Endothelial cell of umbilical vein (primary cell): ENCODE data around the gene SLC22A25. TPM values are rescaled to one million over a fixed set of nuclear protein-coding genes. Genes with fewer than 3 reads are reported as not detected.

Source experiments
- BruUV-seq: library from RNA; stranded (reverse); fragments of 400-500 nt; replicated peaks from 2 replicates; lab custom pipeline; 2021; lab: Mats Ljungman, UMichigan
- CTCF ChIA-PET: fragments of 300-600, 350-600 bp; sonication (Branson Sonifier 250); formaldehyde crosslinking; loops from one replicate; lab custom pipeline; 2021; ENCODE audit warnings: antibody characterized with exemption, inconsistent platforms; lab: Charles Lee
- POLR2A ChIA-PET: fragments of 300-600, 350-600 bp; sonication (Branson Sonifier 250); formaldehyde crosslinking; loops from one replicate; lab custom pipeline; 2021; ENCODE audit warnings: antibody characterized with exemption, inconsistent platforms; lab: Charles Lee
- DNase-seq: peaks from one replicate; pipeline ENCODE4 v3.0.0-alpha.2; 2011; ENCODE audit warnings: low read depth, low spot score
- FAIRE-seq: peaks from 2 replicates; lab custom pipeline; 2011; peaks lifted over from hg19 to GRCh38; lab: Jason Lieb, UNC
- H2AFZ ChIP-seq: 2 replicates; pipeline ENCODE4 v1.6.0; 2012; ENCODE audit warnings: low read depth, low read length, control low read depth, inconsistent platforms
- H3K27ac ChIP-seq: 2 replicates; pipeline ENCODE4 v1.5.1; 2011; ENCODE audit warnings: low read depth, mild to moderate bottlenecking, control low read depth, low read length, moderate library complexity; ENCODE audit not compliant: insufficient read depth
- H3K27me3 ChIP-seq, 2 experiments: 2 replicates each; pipeline versions ENCODE4 v1.6.0 to v1.6.1; 2011; ENCODE audit warnings: low read length in 2 of 2, mixed read lengths in 1 of 2; ENCODE audit not compliant: control insufficient read depth in 2 of 2, insufficient read depth in 2 of 2
- H3K36me3 ChIP-seq, 2 experiments: 2 replicates in 1 of 2; 3 replicates in 1 of 2; pipeline ENCODE4 v1.5.1; 2011; ENCODE audit warnings: low read length in 2 of 2, mild to moderate bottlenecking in 1 of 2, moderate library complexity in 1 of 2; ENCODE audit not compliant: control insufficient read depth in 2 of 2, insufficient read depth in 2 of 2; ENCODE audit errors: extremely low read depth in 1 of 2
- H3K4me1 ChIP-seq: 3 replicates; pipeline ENCODE4 v1.5.1; 2011; ENCODE audit warnings: mild to moderate bottlenecking, low read length; ENCODE audit not compliant: control insufficient read depth, insufficient read depth; ENCODE audit errors: extremely low read depth
- H3K4me2 ChIP-seq: 2 replicates; pipeline ENCODE4 v1.6.1; 2011; ENCODE audit warnings: low read length, control low read depth, mixed read lengths; ENCODE audit not compliant: insufficient read depth
- H3K4me3 ChIP-seq, 3 experiments: fragments of 200-600 bp in 1 of 3; sonication (generic), shearing (Covaris generic) in 1 of 3; replicated peaks in 1 of 3; 2 replicates each; pipeline ENCODE4 v1.5.1; 2011 to 2016; ENCODE audit warnings: control low read depth in 3 of 3, low read length in 3 of 3, mild to moderate bottlenecking in 2 of 3, inconsistent platforms in 1 of 3, low read depth in 1 of 3, moderate library complexity in 1 of 3; ENCODE audit not compliant: insufficient read depth in 1 of 3
- H3K79me2 ChIP-seq: 2 replicates; pipeline ENCODE4 v1.6.0; 2012; ENCODE audit warnings: low read length, inconsistent platforms; ENCODE audit not compliant: control insufficient read depth, insufficient read depth
- H3K9ac ChIP-seq: replicated peaks from 2 replicates; pipeline ENCODE3; 2011; ENCODE audit warnings: low read length, control low read depth; ENCODE audit not compliant: insufficient read depth; ENCODE audit errors: extremely low read depth
- H3K9me1 ChIP-seq: replicated peaks from 3 replicates; pipeline ENCODE4 v1.6.0; 2011; ENCODE audit warnings: mild to moderate bottlenecking, low read length; ENCODE audit not compliant: control insufficient read depth, insufficient read depth; ENCODE audit errors: extremely low read depth
- H3K9me3 ChIP-seq: replicated peaks from 2 replicates; pipeline ENCODE4 v1.5.1; 2012; ENCODE audit warnings: low read length, inconsistent platforms; ENCODE audit not compliant: control insufficient read depth, insufficient read depth
- H4K20me1 ChIP-seq: replicated peaks from 2 replicates; pipeline ENCODE3; 2011; ENCODE audit warnings: mild to moderate bottlenecking, low read length; ENCODE audit not compliant: control insufficient read depth, insufficient read depth; ENCODE audit errors: extremely low read depth
- CTCF ChIP-seq, 2 donors: IDR thresholded peaks; 1 replicate in 1 of 2; 2 replicates in 1 of 2; pipeline ENCODE4 v1.5.1; 2011; ENCODE audit warnings: low read length in 2 of 2, mild to moderate bottlenecking in 2 of 2, moderate library complexity in 2 of 2, control low read depth in 1 of 2, inconsistent platforms in 1 of 2, low read depth in 1 of 2; ENCODE audit not compliant: insufficient read depth in 1 of 2; ENCODE audit errors: extremely low read depth in 1 of 2
- EZH2 ChIP-seq: IDR thresholded peaks from 2 replicates; pipeline ENCODE4 v1.6.1; 2012; ENCODE audit warnings: borderline replicate concordance, low read depth, mild to moderate bottlenecking, moderate library complexity, low read length, inconsistent platforms; ENCODE audit not compliant: severe bottlenecking
- FOS ChIP-seq: IDR thresholded peaks from 2 replicates; pipeline ENCODE4 v1.6.1; 2011; ENCODE audit warnings: mild to moderate bottlenecking, low read length, moderate library complexity, borderline replicate concordance; ENCODE audit not compliant: insufficient read depth
- GATA2 ChIP-seq: IDR thresholded peaks from 2 replicates; pipeline ENCODE4 v1.7.0; 2011; ENCODE audit warnings: low read depth, mild to moderate bottlenecking, moderate library complexity, mixed read lengths, low read length; ENCODE audit not compliant: insufficient read length, insufficient read depth
- JUN ChIP-seq: IDR thresholded peaks from 2 replicates; pipeline ENCODE4 v1.6.1; 2011; ENCODE audit warnings: borderline replicate concordance, low read depth; ENCODE audit not compliant: insufficient read length, insufficient read depth
- MAX ChIP-seq: IDR thresholded peaks from 2 replicates; pipeline ENCODE4 v1.6.1; 2011; ENCODE audit not compliant: insufficient read depth, insufficient read length
- MYC ChIP-seq: IDR thresholded peaks from one replicate; pipeline ENCODE4 v1.6.1; 2011; ENCODE audit warnings: mild to moderate bottlenecking, low read depth, low read length
- POLR2A ChIP-seq: IDR thresholded peaks from 2 replicates; pipeline ENCODE4 v1.6.1; 2012; ENCODE audit warnings: low read depth, mild to moderate bottlenecking, control low read depth, low read length
- POLR2AphosphoS5 ChIP-seq: IDR thresholded peaks from 2 replicates; pipeline ENCODE4 v1.6.1; 2012; ENCODE audit warnings: low read depth, mild to moderate bottlenecking, control low read depth, low read length, moderate library complexity; ENCODE audit not compliant: insufficient read depth
- dilution Hi-C: fragments of 300-500 bp; cut with MboI; formaldehyde crosslinking; loops from one replicate; pipeline ENCODE4 v1.15.0; 2019; ENCODE audit warnings: low sequenced_read_pairs; ENCODE audit not compliant: extremely low pct_ligation_motif_present
- intact Hi-C: fragments of 100-400 bp; cut with micrococcal nuclease; formaldehyde crosslinking; loops from one replicate; pipeline ENCODE4 v1.10.0; 2022
- polyA plus RNA-seq, 4 experiments: library from polyadenylated mRNA; depleted of rRNA in 3 of 4; stranded (reverse) in 3 of 4; unstranded in 1 of 4; fragments of >200 nt; gene quantifications; 2 replicates each; pipeline versions ENCODE4 v1.2.1 to v1.2.3, GENCODE V29; 2011 to 2012; ENCODE audit warnings: missing spikeins in 1 of 4
- total RNA-seq: library from RNA; stranded (reverse); gene quantifications from 2 replicates; pipeline ENCODE4 v1.2.3, GENCODE V29; 2021

SLC22A25 gene
- total and polyA plus RNA-seq, 2 donors (not counting 3 experiments of a cell fraction or from before 2014, with no cell fraction given): not detected

GRCh38 chr11:63290285-63290684 is 46.9 kb upstream of the SLC22A25 start:
- no peak overlapping the region for H3K4me2 ChIP-seq
- TF ChIP-seq GATA2 (no peak), EZH2 (no peak), FOS (no peak), MAX (no peak), CTCF (IDR thresholded peaks at IDR 0.05; ENCODE audit: extremely low read depth in 1 of 2, insufficient read depth in 1 of 2, low read depth in 1 of 2, low read length in 2 of 2) (no peak), MYC (no peak), POLR2AphosphoS5 (no peak), POLR2A (no peak), JUN (no peak)
- no peaks in the 10 kb centered on the region for H3K79me2 ChIP-seq
- H3K9ac ChIP-seq: no peak overlapping the region
- H3K27me3 ChIP-seq: peaks cover 0 to 4% of the 10 kb centered on the region in 2 experiments
- no peak overlapping the region for H3K4me3 ChIP-seq
- no peaks in the 10 kb centered on the region for H3K9me3 ChIP-seq
- no peaks in the 10 kb centered on the region for H3K4me1 ChIP-seq
- FAIRE-seq (no peak), DNase-seq (no peak)
- H3K9me1 ChIP-seq: no peaks in the 10 kb centered on the region
- dilution Hi-C loops: no loop called here
- no peaks in the 10 kb centered on the region for H4K20me1 ChIP-seq
- BruUV-seq: no TSS peak
- no peaks in the 10 kb centered on the region for H3K36me3 ChIP-seq
- H2AFZ ChIP-seq: no peak overlapping the region
- CTCF ChIA-PET: no interaction called here
- intact Hi-C loops: no loop called here
- no peak overlapping the region for H3K27ac ChIP-seq
- POLR2A ChIA-PET: no interaction called here
